GM12872 (cell line): ENCODE results near the gene PLXNB2.

ENCODE experiments used
- TF ChIP-seq, protein P1 (sequence below): IDR thresholded peaks from 3 replicates; pipeline ENCODE4 v1.5.1; 2011; ENCODE audit warnings: low read depth, mild to moderate bottlenecking, low read length, moderate library complexity; ENCODE audit not compliant: insufficient read depth

The PLXNB2 gene

GRCh38 chr22:50281957-50282356 lies 25.5 kb downstream of the PLXNB2 start:
- TF ChIP-seq, protein P1, sequence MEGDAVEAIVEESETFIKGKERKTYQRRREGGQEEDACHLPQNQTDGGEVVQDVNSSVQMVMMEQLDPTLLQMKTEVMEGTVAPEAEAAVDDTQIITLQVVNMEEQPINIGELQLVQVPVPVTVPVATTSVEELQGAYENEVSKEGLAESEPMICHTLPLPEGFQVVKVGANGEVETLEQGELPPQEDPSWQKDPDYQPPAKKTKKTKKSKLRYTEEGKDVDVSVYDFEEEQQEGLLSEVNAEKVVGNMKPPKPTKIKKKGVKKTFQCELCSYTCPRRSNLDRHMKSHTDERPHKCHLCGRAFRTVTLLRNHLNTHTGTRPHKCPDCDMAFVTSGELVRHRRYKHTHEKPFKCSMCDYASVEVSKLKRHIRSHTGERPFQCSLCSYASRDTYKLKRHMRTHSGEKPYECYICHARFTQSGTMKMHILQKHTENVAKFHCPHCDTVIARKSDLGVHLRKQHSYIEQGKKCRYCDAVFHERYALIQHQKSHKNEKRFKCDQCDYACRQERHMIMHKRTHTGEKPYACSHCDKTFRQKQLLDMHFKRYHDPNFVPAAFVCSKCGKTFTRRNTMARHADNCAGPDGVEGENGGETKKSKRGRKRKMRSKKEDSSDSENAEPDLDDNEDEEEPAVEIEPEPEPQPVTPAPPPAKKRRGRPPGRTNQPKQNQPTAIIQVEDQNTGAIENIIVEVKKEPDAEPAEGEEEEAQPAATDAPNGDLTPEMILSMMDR, result no peak

DNA sequence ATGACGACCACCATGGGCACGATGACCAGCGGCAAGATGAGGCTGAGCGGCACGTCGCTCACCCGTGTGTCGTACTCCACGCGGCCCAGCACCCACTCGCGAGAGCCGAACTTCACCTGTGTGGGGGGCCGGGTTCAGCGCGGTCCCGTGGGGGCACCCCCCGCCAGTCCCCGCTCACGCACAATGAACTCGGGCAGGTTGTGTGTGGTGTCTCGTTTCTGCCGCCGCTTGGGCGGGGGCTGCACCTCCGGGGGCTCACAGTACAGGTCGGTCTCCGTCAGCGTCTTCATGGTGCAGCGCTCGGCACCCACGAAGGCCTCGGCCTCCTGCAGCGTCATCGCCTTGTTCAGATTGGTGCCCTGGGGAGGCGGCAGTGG lies 26.1 kb downstream of the PLXNB2 start:
- TF ChIP-seq, protein P1, result no peak

DNA sequence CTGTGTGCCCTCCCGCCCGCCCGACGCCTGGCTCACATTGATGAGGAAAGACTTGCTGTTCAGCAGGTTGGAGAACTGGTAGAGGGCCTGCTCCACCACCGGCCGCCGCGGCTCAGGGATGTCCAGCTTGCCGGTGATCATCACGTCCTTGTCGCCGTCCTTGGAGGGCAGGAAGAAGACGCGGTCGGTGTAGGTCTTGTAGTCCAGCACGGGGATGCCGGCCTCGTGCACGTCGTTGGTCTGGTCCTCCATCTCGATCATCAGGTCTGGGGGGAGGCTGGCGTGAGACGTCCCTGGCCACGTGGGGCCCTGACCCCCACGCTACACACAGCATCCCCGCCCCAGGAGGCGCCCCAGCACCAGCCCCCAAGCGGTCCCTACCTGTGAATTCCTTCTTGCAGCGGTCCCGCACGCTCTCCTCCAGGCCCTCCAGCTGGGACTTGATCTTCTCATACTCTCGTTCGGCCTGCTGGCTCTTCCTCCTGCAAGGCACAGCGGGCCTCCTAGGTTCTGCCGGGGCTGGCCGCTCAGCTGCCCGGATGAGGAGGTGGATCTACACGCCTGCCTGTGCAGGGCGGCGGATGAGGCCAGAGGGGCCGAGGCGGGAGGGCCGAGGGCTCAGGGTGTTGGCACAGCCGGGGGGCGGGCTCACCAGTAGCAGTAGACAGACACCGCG lies 26.6 kb downstream of the PLXNB2 start:
- TF ChIP-seq, protein P1, result no peak

- TF ChIP-seq, protein P1, result no peak
These were observed 27.3 kb downstream of the PLXNB2 start for GRCh38 chr22:50280022-50280707.

DNA sequence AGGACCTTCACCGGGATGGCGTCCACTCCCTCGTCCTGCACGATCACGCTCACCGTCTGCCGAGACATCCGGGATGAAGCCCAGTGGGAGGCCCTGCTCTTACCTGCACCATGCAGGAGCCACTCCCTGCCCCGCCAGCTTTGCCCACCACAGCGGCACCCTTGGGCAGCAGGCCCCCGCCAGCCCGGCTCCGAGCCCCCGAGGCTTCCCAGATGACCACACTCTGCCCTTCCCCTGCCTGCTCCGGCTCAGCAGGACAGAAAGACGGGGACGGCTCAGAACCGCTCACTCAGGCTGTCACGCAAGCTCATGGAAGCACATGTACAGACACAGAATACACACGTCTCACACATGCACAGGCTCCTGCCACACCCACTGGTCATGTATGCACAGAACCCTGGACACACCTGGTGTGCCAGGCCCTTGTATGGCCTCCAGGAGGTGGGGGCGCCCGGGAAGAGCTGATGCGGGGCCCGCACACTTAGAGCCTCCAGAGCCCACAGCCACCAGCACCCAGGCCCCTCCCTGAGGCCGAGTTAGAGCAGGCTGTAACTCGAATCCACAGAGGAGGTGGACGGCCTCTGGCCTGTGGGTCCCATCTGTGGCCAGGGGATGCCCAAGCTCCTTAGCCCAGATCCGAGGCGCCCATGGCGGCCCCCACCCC lies 28.4 kb downstream of the PLXNB2 start:
- TF ChIP-seq, protein P1, result no peak

DNA sequence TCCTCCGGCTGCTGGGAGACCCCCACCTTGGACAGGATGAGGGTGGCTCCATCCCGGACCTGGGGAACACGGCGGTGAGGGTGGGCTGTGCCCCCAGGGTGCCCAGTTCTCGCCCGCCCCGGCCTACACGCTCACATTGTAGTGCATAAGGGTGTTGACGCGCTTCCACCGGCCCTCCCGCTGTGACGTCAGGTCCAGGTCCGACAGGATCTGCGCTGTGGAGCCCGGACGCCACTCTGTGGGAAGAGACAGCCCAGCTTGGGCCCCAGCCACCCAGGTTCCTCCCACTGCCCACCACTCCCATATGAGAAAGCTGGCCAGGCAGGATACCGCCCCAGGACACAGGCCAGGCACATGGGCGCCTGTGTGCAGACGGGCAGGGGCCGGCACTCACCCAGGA lies 29.0 kb downstream of the PLXNB2 start:
- TF ChIP-seq, protein P1, result no peak

GRCh38 chr22:50277761-50278160 lies 29.7 kb downstream of the PLXNB2 start:
- TF ChIP-seq, protein P1, result no peak
